HG03103 (cell line): ENCODE measurements around the gene KIF12.

ENCODE experiments used
- ATAC-seq: cut with Tn5 transposase; IDR thresholded peaks from one replicate; pipeline ENCODE4 v1.9.1; 2021; ENCODE audit warnings: low read depth; ENCODE audit not compliant: unreplicated experiment

The KIF12 gene

GRCh38 chr9:114124138-114124537, 25.0 kb upstream of the KIF12 start:
- no peak for ATAC-seq

DNA sequence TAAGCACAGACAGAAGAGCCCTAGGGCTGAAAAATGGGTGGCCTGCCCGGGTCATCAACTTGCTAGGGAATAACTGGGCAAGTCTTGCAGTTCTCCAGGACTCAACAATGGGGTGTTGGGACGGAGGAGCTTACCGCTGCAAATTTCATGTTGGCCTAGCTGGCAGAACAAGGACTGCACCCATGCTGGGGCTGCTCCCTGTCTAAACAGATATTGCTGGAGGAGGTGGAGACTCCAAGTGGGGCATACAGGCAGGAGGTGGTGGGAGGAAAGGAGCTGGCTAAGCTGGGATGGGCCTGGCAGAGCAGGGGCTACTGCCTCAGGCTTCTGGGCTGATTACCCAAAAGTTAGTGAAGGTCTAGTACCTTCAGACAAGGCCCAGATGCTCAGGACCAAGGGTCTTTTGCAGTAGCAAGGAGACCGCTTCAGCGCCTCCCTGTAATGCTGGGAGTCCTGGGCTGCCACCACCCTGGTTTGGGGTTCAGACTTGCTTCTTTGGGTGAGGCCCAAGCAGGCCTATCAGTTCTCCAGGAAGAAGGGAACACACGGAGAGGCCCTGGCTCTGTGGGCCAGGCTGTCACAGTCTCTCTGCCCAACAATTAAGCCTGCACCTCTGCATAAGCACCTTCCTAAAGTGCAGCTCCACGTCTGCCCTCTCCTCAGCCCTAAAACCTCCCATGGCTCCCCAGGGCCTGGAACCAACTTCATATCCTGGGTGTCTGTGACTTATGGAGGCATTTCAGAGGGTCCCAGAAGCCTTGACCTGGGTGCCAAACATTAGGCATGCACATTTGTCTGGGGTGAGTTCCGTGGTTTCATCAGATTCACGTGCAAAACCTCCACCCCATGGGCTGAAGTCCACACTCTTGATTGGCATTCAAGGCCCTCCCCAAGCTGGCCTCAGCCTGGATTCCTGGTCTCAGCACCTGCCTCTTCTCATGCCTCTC, 24.2 kb upstream of the KIF12 start:
- ATAC-seq = no peak

- ATAC-seq = no peak
These were observed 23.3 kb upstream of the KIF12 start for GRCh38 chr9:114122136-114123027.

DNA sequence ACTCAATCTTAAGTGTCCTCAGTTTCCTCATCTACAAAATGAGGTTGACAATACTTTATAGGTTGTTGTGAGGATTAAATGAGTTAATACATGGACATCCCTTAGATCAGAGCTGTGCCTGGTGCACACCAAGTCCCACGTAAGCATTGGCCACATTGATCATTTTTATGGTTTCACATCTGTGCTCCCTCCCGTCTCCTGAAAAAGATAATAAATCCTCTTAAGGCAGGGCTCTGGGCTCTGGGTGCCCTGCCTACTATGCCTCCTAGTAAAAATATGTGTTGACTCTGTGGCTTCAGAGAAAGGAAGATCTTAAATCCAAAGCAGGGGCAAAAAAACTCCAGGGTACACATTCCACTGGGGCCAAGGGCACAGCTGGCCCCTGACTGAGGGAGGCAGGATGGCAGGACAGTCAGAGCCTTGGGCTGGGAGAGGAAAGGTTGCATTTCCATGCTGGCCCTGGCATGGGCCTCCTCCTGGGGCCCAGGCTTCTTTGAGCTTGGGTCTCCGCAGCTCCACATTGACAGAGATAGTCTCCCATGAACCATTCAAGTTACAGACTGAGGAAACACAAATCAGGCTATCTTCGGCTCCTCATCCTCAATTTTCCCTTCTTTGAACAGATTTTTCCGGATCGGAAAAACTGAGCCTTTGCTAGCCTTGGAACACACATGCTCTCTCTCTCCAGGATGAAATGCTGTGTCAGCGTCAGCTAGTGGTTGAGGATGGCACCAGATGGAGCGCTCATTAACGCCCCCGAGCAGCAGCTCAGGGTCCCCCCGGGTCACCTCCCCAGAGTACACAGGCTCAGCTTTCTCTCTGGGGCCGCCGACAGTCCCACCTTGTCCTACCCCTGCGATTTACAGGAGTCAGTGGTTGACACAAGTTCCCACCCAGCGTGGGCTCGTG, 22.4 kb upstream of the KIF12 start:
- no peak for ATAC-seq

GRCh38 chr9:114120192-114121014, 21.3 kb upstream of the KIF12 start:
- no peak for ATAC-seq

GRCh38 chr9:114119242-114120191, 20.4 kb upstream of the KIF12 start:
- ATAC-seq = no peak

GRCh38 chr9:114117996-114118830, 19.1 kb upstream of the KIF12 start:
- ATAC-seq = no peak

DNA sequence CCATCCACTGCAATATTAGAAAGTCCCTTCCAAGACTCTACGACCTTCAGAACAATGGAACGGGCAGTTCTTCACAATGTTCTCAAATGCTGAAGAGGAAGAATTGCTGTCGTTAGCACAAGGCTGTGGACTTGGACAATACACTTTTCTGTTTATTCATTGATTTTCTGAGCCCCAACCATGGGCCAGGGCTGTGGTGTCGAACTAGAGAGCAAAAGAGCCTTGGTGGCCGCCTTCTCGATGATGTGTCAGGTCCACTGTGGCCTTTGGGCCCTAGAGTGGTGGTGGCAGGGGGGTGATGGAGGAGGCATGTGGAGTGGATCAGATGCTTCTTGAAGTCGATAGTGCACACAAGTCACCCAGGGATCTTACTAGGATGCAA, 18.5 kb upstream of the KIF12 start:
- no peak for ATAC-seq

GRCh38 chr9:114116126-114116747, 17.1 kb upstream of the KIF12 start:
- no peak for ATAC-seq

DNA sequence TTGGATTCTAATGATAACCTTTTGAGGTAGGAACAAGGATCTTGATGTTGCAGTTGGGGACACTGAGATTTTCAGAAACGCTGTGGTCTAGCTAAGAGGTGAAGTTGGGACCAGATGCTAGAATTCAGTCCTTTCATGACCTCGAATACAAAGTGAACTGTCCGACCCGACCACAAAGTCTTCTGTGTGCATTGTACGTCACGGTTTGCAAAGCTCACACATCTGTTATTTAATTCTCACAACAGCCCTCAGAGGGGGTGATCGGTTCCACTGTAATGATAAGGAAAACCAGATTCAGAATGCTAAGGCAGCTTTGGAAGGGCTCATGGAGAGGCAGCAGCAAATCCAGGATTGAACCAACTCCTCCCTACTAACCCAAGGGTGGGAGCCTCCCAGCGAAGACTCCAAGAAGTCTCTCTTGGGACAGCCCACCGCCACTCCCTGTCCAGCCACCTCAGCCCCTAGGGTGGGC, 16.6 kb upstream of the KIF12 start:
- no peak for ATAC-seq

- no peak for ATAC-seq
These were observed 15.3 kb upstream of the KIF12 start for GRCh38 chr9:114114364-114114763.

GRCh38 chr9:114112778-114113584, 13.9 kb upstream of the KIF12 start:
- ATAC-seq = no peak

- ATAC-seq = no peak
These were observed 13.2 kb upstream of the KIF12 start for GRCh38 chr9:114112325-114112724.

- ATAC-seq = no peak
These were observed 11.1 kb upstream of the KIF12 start for GRCh38 chr9:114110180-114110579.

DNA sequence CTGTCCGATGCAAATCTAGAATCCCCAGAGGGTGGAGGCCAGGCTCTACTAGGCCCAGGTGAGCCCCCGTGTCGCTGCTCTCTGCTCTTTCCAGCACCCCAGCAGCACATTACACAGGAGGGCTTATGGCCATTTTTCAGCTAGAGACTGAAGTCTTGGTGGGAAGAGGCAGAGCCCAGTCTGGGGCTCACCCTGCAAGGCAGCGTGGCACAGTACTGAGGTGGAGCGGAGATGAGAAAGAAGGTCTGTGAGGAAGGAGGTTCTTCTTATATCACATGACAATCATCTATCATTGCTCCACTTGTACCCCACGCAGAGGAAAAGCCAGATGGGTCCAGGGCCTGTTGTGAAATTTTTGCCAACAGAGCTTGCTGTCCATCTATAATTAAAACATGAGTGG, 10.0 kb upstream of the KIF12 start:
- no peak for ATAC-seq
